Brain microvascular endothelial cell (primary cell): ENCODE measurements around the gene DIPK1B.

ENCODE experiments used
- DNase-seq: peaks from one replicate; pipeline ENCODE4 v3.0.0-alpha.2; 2020
- H3K27ac ChIP-seq: fragments of 250-450 bp; sonication (Bioruptor Pico); 2 replicates; pipeline ENCODE4 v1.5.1; 2020; ENCODE audit warnings: mild to moderate bottlenecking, moderate library complexity
- H3K27me3 ChIP-seq: fragments of 250-450 bp; sonication (Bioruptor Pico); replicated peaks from 2 replicates; pipeline ENCODE4 v1.5.1; 2020; ENCODE audit warnings: mild to moderate bottlenecking
- H3K36me3 ChIP-seq: fragments of 250-450 bp; sonication (Bioruptor Pico); replicated peaks from 2 replicates; pipeline ENCODE4 v1.5.1; 2020; ENCODE audit warnings: mild to moderate bottlenecking
- H3K4me3 ChIP-seq: 2 replicates; pipeline ENCODE4 v1.5.1; 2011; ENCODE audit warnings: low read depth, mild to moderate bottlenecking, control low read depth, low read length, moderate library complexity
- in situ Hi-C: cut with HindIII; loops from 2 replicates; pipeline ENCODE4 v1.10.0; 2017; ENCODE audit warnings: low sequenced_read_pairs, low pct_ligation_motif_present
- TF ChIP-seq, protein P1 (sequence below): IDR thresholded peaks from 2 replicates; pipeline ENCODE4 v1.5.1; 2011; ENCODE audit warnings: low read depth, mild to moderate bottlenecking, moderate library complexity, low read length, control low read depth, inconsistent platforms; ENCODE audit errors: missing control alignments

Gene DIPK1B

DNA sequence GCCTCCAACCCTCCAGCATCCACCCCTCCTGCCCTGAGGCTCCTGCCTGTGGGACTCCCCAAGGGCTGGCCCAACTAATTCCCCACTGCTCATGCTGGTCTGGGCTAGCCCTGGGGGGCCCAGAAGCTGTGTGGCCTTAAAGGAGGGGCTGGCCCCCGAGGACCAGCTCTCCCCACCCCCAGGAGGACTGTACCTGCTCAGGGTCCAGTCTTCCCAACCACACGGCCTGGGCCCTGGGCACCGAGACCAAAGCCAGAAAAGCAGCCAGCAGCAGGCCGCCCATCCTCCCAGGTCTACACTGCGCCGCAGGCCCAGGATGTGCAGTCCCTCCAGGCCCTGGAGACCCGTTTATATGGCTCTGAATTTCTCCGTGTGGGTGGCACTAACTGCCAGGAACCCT is 35.8 kb downstream of the DIPK1B start, which contains the start of gene LCN6:
Gene LCN6 (minus strand): TSS at position 325 of the 400 bp plus-strand sequence. CDS start 42 bp downstream, at position 283.
- in situ Hi-C loops: no loop called here
- TF ChIP-seq, protein P1, sequence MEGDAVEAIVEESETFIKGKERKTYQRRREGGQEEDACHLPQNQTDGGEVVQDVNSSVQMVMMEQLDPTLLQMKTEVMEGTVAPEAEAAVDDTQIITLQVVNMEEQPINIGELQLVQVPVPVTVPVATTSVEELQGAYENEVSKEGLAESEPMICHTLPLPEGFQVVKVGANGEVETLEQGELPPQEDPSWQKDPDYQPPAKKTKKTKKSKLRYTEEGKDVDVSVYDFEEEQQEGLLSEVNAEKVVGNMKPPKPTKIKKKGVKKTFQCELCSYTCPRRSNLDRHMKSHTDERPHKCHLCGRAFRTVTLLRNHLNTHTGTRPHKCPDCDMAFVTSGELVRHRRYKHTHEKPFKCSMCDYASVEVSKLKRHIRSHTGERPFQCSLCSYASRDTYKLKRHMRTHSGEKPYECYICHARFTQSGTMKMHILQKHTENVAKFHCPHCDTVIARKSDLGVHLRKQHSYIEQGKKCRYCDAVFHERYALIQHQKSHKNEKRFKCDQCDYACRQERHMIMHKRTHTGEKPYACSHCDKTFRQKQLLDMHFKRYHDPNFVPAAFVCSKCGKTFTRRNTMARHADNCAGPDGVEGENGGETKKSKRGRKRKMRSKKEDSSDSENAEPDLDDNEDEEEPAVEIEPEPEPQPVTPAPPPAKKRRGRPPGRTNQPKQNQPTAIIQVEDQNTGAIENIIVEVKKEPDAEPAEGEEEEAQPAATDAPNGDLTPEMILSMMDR: no peak
- no peak within 1 kb of the TSS for H3K4me3 ChIP-seq
- H3K27ac ChIP-seq: no peak within 1 kb of the TSS
- DNase-seq: no peak
- H3K27me3 ChIP-seq: peaks cover under 1% of the 10 kb centered on the region
- no peaks in the 10 kb centered on the region for H3K36me3 ChIP-seq

DNA sequence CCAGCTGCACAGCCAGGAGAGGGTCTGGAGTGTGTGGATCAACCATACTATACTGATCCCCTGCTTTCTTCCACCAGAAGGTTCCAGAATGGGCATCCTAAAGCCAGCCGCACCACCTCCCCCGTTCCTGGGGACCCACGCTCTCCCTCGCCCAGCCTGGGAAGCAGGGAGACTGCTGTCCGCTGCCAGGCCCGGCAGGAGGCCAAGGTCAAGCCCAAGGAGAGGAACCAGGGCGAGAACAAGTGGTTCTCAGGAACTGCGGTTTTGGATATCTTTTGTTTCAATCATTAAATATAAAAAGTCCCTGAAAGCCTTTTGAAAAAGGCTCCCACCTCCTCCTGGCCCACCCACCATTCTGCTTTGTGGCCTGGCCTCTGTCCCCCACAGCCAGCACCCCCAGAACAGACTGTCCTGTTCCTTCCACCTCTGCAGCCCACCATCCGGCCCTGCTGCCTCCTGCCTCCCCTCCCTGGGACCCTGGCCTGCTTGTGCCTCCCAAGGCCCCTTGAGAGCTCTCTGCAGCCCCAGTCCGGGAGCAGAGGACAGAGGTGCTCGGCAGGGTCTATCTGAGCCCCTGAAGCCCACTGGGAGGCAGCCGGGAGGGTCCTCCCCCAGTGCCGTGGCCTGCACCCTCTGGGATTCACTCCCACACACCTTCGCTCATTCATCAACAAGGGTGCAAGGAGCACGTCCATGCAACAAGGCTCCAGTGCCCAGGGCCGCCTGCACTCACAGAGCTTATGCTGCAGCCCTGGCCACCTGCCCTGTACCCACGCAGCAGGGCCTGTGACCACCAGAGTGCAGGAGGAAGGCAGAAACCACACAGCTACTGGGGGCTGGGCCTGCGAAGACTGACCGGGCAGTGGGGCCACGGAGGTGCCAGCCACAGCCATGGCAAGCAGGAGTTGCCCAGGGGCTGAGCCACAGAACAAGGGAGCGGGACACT is 36.6 kb downstream of the DIPK1B start:
- no peaks in the 10 kb centered on the region for H3K36me3 ChIP-seq

DNA sequence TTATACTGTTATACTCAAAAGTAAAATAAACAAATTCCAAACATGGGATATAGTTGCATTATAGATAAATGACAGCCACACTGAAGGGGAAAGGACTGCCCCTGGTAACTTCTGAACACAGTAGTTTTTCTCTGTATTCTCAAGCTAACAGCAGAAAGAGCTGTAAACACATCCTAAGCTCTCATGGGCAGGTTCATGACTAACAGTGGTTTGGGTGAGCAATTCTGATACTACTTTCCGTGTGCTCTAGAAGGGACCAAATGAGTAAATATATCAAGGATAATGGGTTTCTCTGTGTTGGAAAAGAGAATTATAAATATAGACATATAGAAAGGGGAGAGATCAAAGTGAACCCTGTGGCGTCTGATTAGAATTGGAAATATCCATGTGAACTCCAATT is 38.2 kb downstream of the DIPK1B start:
- H3K36me3 ChIP-seq: no peaks in the 10 kb centered on the region
- no peak overlapping the region for H3K4me3 ChIP-seq
- in situ Hi-C loops: no loop called here
- no peaks in the 10 kb centered on the region for H3K27me3 ChIP-seq
- DNase-seq: no peak
- TF ChIP-seq, protein P1: no peak
- H3K27ac ChIP-seq: no peak overlapping the region

More for the DNA sequence above, 36.6 kb downstream of the DIPK1B start:
- in situ Hi-C loops: no loop called here
- no peak for DNase-seq
- TF ChIP-seq, protein P1: no peak
- no peak overlapping the region for H3K4me3 ChIP-seq
- H3K27ac ChIP-seq: no peak overlapping the region
- H3K27me3 ChIP-seq: no peaks in the 10 kb centered on the region

DNA sequence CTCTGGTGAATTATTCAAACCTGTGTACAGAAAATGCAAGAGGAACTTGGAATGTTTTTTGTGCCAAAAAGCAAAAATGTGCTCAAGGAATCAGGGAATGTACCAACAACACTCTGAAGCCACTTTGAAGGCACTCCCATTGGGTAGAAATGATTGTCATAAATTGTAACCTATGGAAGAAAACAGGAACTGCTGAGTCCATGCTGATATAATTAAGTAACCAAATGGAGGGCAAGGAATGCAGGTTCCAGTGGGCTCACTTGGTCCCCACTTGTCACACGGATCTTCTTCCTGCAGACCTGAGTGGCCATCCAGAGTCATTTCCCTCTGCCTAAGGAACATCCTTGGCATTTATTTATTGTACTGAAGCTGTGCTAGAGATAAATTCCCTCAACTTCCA is 38.9 kb downstream of the DIPK1B start:
- no peaks in the 10 kb centered on the region for H3K36me3 ChIP-seq
- H3K27me3 ChIP-seq: no peaks in the 10 kb centered on the region
- TF ChIP-seq, protein P1: no peak
- H3K4me3 ChIP-seq: no peak overlapping the region
- in situ Hi-C loops: no loop called here
- no peak for DNase-seq
- no peak overlapping the region for H3K27ac ChIP-seq

DNA sequence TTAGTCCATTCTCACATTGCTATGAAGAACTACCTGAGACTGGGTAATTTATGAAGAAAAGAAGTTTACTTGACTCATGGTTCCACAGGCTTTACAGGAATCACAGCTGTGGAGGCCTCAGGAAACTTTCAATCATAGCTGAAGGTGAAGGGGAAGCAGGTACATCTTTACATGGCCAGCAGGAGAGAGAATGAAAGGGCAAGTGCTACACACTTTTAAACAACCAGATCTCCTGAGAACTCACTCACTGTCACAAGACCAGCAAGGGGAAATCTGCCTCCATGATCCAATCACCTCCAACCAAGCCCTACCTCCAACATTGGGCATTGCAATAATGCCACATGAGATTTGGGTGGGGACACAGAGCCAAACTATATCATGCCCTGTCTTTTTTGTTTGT is 39.4 kb downstream of the DIPK1B start:
- Histone ChIP-seq H3K4me3 (no peak overlapping the region), H3K27me3 (no peaks in the 10 kb centered on the region), H3K27ac (no peak overlapping the region), H3K36me3 (no peaks in the 10 kb centered on the region)
- TF ChIP-seq, protein P1: no peak
- in situ Hi-C loops: no loop called here
- no peak for DNase-seq
